Motor neuron (in vitro differentiated cells): ENCODE measurements around the gene RADX. TPM values are rescaled to one million over a fixed set of nuclear protein-coding genes. Genes with fewer than 3 reads are reported as not detected.
"Not testable (repeated sequence)": the region's sequence is repeated elsewhere in the genome, so short reads cannot be mapped to it uniquely, and the experiment has no call there.

Experiments
- ATAC-seq, 8 experiments: fragments of 200-7000 bp; cut with Tn5 transposase; replicated peaks in 6 of 8; 2 replicates each; pipeline ENCODE4 v1.8.0; 2021; ENCODE audit warnings: mild to moderate bottlenecking in 8 of 8, moderate library complexity in 8 of 8
- H3K27ac ChIP-seq, 2 donors: fragments of 250-450 bp; sonication (Bioruptor Pico); 2 replicates each; pipeline ENCODE4 v1.9.0; 2021; ENCODE audit warnings: antibody characterized with exemption in 2 of 2, mild to moderate bottlenecking in 2 of 2, moderate library complexity in 1 of 2
- H3K4me1 ChIP-seq, 2 donors: fragments of 250-450 bp; sonication (Bioruptor Pico); replicated peaks in 1 of 2; 2 replicates each; pipeline ENCODE4 v1.6.1; 2021; ENCODE audit warnings: antibody characterized with exemption in 2 of 2, mild to moderate bottlenecking in 2 of 2, moderate library complexity in 1 of 2
- H3K4me3 ChIP-seq, 5 donors: fragments of 250-450 bp; sonication (Bioruptor Pico); 2 replicates each; pipeline ENCODE4 v1.9.0; 2021; ENCODE audit warnings: antibody characterized with exemption in 5 of 5, mild to moderate bottlenecking in 5 of 5, moderate library complexity in 4 of 5
- WGBS, 10 experiments: fragments of 450-650 bp; shearing (Covaris generic); methylation state at CpG; one replicate each; pipeline ENCODE4 v1.0.0; 2022; 5-methylcytosine and 5-hydroxymethylcytosine counted together
- in situ Hi-C, 9 experiments: fragments of 400-800 bp; cut with MboI; loops; one replicate each; pipeline ENCODE4 v1.15.0; 2021; ENCODE audit warnings: low sequenced_read_pairs in 9 of 9, low pct_unique_long_range_greater_than_20kb in 2 of 9; ENCODE audit not compliant: unreplicated experiment in 9 of 9
- total RNA-seq, 8 experiments: library from RNA; unstranded; fragments of 300-600 nt; gene quantifications; 2 replicates each; pipeline versions ENCODE4 v1.2.3 to v1.2.4, GENCODE V29; 2022

RADX gene
- total RNA-seq, 8 experiments from 2014 or later, result 5.8 to 173 (median 12.7) TPM

GRCh38 chrX:106615041-106615440 lies 3.3 kb downstream of the RADX start:
- in situ Hi-C loops, result loop anchor here in 2 of 9 experiments (25.0 kb wide), 2 partner anchors 103 to 128 kb away; no protein-coding TSS in a partner anchor
- ATAC-seq, result peak in 1 of 8 experiments; percentile 1

GRCh38 chrX:106619797-106620196 lies 8.0 kb downstream of the RADX start:
- Histone ChIP-seq H3K27ac (no peak overlapping the region), H3K4me1 (no peaks in the 10 kb centered on the region), H3K4me3 (no peak overlapping the region)
- ATAC-seq, result no peak
- WGBS, 10 experiments, result 0 to 83% (median 48%) methylated on average over 1 to 3 of the region's 3 CpGs; no CpG with 5 or more reads in 1 of the 10 experiments
- in situ Hi-C loops, result loop anchor here in 2 of 9 experiments (25.0 kb wide), 2 partner anchors 107 to 132 kb away; no protein-coding TSS in a partner anchor

More at GRCh38 chrX:106615041-106615440, 3.3 kb downstream of the RADX start:
- Histone ChIP-seq H3K4me3 (no peak overlapping the region), H3K27ac (no peak overlapping the region), H3K4me1 (no peaks in the 10 kb centered on the region)
- WGBS, 10 experiments, result 9 to 80% (median 28%) methylated on average over 1 to 6 of the region's 7 CpGs; no CpG with 5 or more reads in 5 of the 10 experiments

- Histone ChIP-seq H3K4me3 (no peak overlapping the region), H3K4me1 (no peaks in the 10 kb centered on the region), H3K27ac (no peak overlapping the region)
- in situ Hi-C loops, result loop anchor here in 2 of 9 experiments (25.0 kb wide), 2 partner anchors 110 to 135 kb away; no protein-coding TSS in a partner anchor
- WGBS, 10 experiments, result 43 to 100% (median 100%) methylated on average over 1 to 2 of the region's 2 CpGs; no CpG with 5 or more reads in 4 of the 10 experiments
- no peak for ATAC-seq
Measured at GRCh38 chrX:106621836-106622235, 10.1 kb downstream of the RADX start.

- in situ Hi-C loops, result no loop called here
- no peak overlapping the region for H3K4me3 ChIP-seq
- peak in 2 of 8 experiments; percentile 15 to 92 for ATAC-seq
Measured at GRCh38 chrX:106626789-106627188, 15.0 kb downstream of the RADX start.

GRCh38 chrX:106631615-106632014 lies 19.8 kb downstream of the RADX start:
- Histone ChIP-seq H3K4me3 (no peak overlapping the region), H3K4me1 (no peaks in the 10 kb centered on the region), H3K27ac (no peak overlapping the region)
- ATAC-seq, result no peak
- in situ Hi-C loops, result no loop called here

More at GRCh38 chrX:106626789-106627188, 15.0 kb downstream of the RADX start:
- no peaks in the 10 kb centered on the region for H3K4me1 ChIP-seq
- no peak overlapping the region for H3K27ac ChIP-seq

GRCh38 chrX:106649523-106650428 lies 38.0 kb downstream of the RADX start:
- 25 to 100% (median 64%) methylated on average over 1 of the region's 1 CpG; no CpG with 5 or more reads in 4 of the 10 experiments for WGBS, 10 experiments
- in situ Hi-C loops, result no loop called here
- no peaks in the 10 kb centered on the region for H3K4me1 ChIP-seq
- no peak overlapping the region for H3K27ac ChIP-seq
- H3K4me3 ChIP-seq, result no peak overlapping the region
- ATAC-seq, result no peak

GRCh38 chrX:106653625-106654024 lies 41.8 kb downstream of the RADX start:
- ATAC-seq, H3K4me3 ChIP-seq, H3K27ac ChIP-seq, in situ Hi-C loops, H3K4me1 ChIP-seq: not testable (repeated sequence)
- 80% methylated on average over 1 of the region's 2 CpGs; no CpG with 5 or more reads in 9 of the 10 experiments for WGBS, 10 experiments

GRCh38 chrX:106670631-106671030 lies 58.9 kb downstream of the RADX start:
- 40 to 100% (median 54%) methylated on average over 1 of the region's 1 CpG; no CpG with 5 or more reads in 5 of the 10 experiments for WGBS, 10 experiments
- Histone ChIP-seq H3K4me1 (no peaks in the 10 kb centered on the region), H3K4me3 (no peak overlapping the region), H3K27ac (no peak overlapping the region)
- ATAC-seq, result no peak
- in situ Hi-C loops, result no loop called here

- no peaks in the 10 kb centered on the region for H3K4me1 ChIP-seq
- H3K27ac ChIP-seq, result no peak overlapping the region
- in situ Hi-C loops, result no loop called here
- 80% methylated on average over 1 of the region's 4 CpGs; no CpG with 5 or more reads in 9 of the 10 experiments for WGBS, 10 experiments
- no peak for ATAC-seq
- H3K4me3 ChIP-seq, result no peak overlapping the region
Measured at GRCh38 chrX:106672527-106672926, 60.7 kb downstream of the RADX start.

GRCh38 chrX:106680716-106681115 lies 68.9 kb downstream of the RADX start:
- in situ Hi-C loops, result no loop called here
- no peaks in the 10 kb centered on the region for H3K4me1 ChIP-seq
- no peak overlapping the region for H3K4me3 ChIP-seq
- H3K27ac ChIP-seq, result no peak overlapping the region
- 20 to 100% (median 36%) methylated on average over 1 to 2 of the region's 2 CpGs; no CpG with 5 or more reads in 6 of the 10 experiments for WGBS, 10 experiments
- no peak for ATAC-seq

GRCh38 chrX:106684207-106684606 lies 72.4 kb downstream of the RADX start:
- H3K4me3 ChIP-seq, result no peak overlapping the region
- ATAC-seq, result no peak
- in situ Hi-C loops, result no loop called here
- H3K4me1 ChIP-seq, result no peaks in the 10 kb centered on the region
- 8 to 90% (median 59%) methylated on average over 1 to 4 of the region's 4 CpGs; no CpG with 5 or more reads in 6 of the 10 experiments for WGBS, 10 experiments
- no peak overlapping the region for H3K27ac ChIP-seq

GRCh38 chrX:106692425-106693065 lies 80.8 kb downstream of the RADX start:
- H3K4me3 ChIP-seq, result no peak overlapping the region
- no peaks in the 10 kb centered on the region for H3K4me1 ChIP-seq
- H3K27ac ChIP-seq, result no peak overlapping the region
- WGBS, 10 experiments, result 20 to 94% (median 69%) methylated on average over 3 to 7 of the region's 7 CpGs; no CpG with 5 or more reads in 5 of the 10 experiments
- no peak for ATAC-seq
- in situ Hi-C loops, result no loop called here

GRCh38 chrX:106696502-106696901 lies 84.7 kb downstream of the RADX start:
- H3K4me3 ChIP-seq, result no peak overlapping the region
- H3K4me1 ChIP-seq, result no peaks in the 10 kb centered on the region
- 25 to 100% (median 66%) methylated on average over 1 to 3 of the region's 3 CpGs; no CpG with 5 or more reads in 6 of the 10 experiments for WGBS, 10 experiments
- H3K27ac ChIP-seq, result no peak overlapping the region
- in situ Hi-C loops, result no loop called here
- no peak for ATAC-seq
